Esophagus mucosa (tissue), 1 donor: Measurements from ENCODE around the gene DUSP5. TPM values are rescaled to one million over a fixed set of nuclear protein-coding genes. Genes with fewer than 3 reads are reported as not detected.
A peak's percentile ranks its signal among the peaks of the same experiment; 100 is the strongest.

Source experiments
- ATAC-seq: fragments of 200-7000 bp; cut with Tn5 transposase; one replicate; pipeline ENCODE4 v1.9.1; 2020
- total RNA-seq: library from RNA; stranded (reverse); gene quantifications from one replicate; pipeline ENCODE4 v1.2.4, GENCODE V29; 2023
- donor health status: DM: yes; HTN: yes; CAD: no.

Gene DUSP5
- total RNA-seq, 1 donor from 2014 or later = 26.8 TPM

DNA sequence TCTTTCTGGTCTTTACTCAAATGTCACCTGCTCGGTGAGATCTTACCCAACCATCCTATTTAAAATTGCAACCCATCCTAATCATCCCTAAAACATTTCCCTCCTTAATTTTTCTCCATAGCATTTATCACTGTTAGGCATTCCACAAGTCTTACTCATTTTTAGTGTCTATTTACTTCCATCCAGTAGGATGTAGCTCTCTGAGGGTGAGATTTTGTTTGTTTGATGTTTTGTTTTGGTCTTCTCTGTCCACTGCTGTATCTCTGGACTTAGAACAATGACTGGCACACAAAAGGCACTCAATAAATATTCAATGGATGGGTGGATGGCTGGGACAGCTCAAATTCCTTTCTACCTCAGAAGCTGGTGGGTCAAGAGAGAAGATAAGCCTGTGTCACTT, 15.8 kb upstream of the DUSP5 start:
- ATAC-seq = no peak

DNA sequence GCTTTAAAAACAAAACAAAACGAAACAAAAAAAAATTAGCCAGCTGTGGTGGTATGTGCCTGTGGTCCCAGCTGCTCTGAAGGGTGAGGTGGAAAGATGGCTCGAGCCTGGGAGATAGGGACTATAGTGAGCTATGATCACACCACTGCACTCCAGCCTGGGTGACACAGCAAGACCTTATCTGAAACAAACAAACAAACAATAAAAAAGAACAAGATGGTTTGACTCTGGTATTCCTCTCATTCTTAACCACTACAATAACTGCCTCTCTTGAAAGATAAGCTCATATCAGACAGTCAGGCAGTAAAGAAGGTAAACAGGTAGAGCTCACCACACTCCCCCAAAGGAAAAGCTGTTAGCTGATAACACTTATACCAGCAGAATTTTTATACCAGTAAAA, 14.1 kb upstream of the DUSP5 start:
- no peak for ATAC-seq

DNA sequence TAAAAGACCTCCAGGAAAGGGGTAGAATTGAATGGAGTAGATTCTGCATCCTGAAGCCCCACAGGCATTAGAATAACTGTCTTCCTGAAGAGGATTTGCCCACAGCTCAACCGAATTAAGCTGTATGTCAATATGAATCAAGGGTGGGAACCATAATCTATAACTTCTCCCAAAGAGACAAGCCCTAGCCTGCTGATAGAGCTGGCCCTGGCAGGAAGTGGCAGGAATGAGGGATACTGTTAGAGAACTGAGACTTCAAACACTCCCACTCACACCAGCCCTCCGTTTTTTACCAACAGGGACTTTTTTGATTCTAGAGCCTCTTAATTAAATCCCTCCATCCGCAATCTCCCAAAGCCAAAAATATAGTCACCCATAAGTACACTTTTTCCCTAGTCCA, 12.2 kb upstream of the DUSP5 start:
- ATAC-seq = no peak

DNA sequence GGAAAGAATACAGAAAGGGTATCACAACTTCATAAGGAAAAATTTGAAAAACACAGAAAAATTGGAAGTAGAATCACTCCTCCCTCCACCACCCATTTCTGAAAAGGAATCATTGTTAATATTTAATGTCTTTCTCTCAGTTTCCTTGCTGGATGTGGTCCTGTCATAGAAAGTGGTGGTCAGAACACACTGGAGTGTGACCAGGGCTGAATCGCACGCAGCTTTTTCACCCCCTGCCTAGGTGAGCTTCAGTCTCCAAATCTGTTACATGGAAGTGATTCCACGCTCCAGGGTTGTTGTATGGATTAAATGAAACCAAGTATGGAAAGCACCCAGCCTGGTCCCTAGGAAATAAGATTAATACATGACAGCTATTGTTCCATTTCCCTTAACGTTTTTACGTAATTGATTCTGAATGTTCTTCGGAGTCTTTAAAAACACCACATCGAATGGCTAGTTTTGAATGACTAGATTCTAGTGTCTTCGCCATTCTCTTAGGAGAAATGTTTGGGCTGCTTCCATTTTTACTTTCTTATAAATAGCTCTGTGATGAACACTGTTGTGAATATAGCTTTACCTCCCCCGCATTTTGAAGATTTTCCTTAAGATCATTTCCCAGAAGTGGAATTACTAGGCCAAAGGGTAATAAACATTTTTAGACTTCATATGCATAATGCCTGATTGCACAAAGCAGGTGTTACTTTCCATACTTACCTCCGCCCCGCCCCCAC, 10.9 kb upstream of the DUSP5 start:
- no peak for ATAC-seq

DNA sequence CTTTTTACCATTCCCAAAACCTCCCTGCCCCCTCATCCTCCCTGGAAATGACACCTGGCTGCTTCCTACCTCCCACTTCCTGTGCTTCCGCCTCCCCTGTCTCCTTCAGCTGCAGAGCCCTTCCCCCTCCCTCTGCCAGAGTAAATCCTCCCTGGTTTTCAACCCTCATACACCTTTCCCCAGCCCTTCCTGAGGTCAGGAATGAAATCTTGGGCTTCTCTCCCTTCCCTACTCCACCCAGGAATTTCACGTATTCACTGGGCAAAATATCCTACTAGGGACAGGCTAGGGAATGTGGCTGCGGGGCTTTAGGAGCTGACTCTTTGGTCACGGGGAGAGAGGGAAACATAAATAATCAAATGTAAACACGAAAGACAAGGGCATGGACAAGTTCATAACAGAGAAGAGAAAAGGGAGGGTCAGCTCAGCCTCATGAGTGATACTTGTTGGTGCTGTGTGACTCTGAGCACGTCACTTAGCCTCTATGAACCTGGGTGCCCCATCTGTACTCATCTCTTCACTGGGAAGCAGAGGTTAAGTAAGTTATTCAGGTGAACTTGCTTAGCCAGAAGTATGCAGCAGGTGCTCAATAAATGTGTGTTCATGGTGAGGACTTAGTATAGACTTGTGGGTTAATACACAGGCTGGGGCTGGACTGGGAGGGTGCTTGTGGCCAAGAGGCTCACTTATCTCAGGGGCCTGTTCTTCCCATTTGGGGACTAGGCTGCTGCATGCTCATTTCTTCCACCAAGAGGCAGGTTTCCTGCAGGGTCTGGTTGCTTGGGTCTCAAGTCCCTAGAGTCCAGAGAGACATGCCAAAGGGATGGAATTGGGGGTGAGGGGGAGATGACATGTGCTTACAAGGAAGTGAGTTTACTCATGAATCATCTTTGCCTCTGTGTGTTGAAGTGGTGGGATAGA, 10.0 kb upstream of the DUSP5 start:
- peak; percentile 78 for ATAC-seq

DNA sequence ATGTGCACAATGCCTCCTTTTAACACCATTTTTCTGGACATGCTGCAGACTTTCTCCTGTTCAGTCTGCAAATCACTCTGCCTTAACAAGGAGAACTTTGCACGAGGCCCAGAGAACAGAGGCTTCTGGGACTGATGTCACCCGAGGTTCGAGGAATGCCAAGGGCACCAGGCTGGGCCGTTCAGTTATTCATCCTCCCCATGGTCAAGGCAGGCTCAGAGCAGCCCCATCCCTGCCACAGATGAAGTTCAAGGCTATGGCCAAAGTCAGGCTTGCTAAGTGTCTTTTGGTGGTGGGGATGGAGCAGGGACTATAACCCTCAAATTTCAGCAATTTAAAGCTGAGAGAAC, 9.4 kb upstream of the DUSP5 start:
- no peak for ATAC-seq

DNA sequence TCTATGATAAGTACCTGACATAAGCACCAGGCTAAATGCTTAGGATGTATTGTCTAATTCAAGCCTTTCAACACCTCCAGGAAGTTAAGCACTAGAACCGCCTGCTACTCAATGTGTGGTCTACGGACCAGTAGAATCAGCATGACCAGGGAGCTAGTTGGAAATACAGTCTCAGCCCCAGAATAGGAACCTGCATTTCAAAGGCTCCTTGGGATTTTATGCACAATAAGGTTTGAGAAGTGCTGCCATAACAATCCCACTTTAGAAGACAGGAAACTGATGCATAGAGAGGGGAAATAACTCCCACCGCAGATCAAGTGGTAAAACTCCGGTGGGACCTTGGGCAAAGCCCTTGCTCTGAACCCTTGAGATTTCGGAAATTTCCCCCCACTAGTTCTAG, 8.8 kb upstream of the DUSP5 start:
- ATAC-seq = no peak

DNA sequence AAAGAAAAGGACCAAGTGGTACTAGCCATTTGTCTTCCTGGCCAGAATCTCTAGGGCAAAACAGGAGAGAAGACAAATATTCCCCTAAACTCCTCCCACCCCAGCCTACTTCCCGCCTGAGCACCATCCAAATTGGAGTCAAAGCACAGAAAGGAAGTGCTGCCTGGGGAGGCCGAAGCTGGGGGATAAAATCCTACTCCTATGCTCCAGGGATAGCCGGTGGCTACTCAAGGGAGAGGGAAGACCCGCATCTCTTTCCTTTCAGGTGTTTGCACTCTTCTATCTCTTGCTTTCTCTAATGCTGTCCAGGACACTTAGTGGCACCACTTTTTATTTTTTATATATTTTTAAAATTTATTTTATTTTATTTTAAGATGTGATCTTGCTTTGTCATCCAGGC, 7.1 kb upstream of the DUSP5 start:
- ATAC-seq = no peak

DNA sequence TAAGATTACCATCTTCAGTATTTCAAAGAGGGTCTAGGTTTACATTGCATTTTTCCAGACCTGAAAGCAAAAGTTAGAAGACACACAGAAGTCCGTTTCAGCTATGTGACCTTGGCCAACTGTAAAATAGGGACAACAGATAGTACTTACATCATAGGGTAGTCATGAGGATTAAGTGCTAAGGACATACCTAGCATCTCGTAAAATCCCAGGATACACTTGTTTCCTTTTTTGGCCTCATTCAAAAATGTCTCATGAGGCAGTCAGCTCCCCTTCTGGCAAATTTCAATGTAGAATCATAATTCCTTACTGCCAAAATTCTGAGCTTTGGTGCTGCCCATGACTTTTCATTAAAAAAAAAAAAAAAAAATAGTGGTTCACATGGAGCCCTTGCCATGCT, 6.4 kb upstream of the DUSP5 start:
- ATAC-seq = no peak

DNA sequence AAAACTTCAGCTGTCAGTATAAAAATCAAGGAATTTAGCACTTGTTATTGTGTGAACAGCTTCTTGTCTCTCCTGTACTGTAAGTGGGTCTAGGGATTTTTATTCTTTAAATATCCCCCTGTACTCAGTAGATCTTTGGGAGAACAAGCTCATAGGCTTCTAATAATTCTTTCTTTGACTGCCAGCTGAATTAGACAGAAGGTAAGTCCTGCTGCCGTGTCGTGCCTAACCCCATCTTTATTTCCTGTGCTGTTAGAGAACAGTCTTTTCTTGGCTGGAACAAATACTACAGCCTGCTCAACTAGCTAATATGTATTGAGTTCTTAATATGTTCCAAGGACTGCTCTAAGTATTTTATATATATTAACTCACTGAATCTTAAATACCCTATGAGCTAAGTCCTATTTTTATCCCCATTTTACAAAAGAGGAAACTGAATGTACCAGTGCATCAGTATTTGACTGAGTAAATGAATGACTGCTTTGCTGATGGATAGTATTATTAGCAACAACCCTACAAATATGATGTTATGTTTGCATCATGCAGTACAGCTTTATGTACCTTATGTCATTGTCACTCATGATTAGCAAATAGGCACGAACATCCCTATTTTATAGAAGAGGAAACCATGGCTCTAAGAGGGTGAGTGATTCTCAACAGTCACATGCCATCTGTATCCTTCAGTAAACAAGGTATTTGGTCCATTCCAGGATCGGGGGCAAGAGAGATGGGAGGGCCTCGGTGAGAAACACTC, 5.5 kb upstream of the DUSP5 start:
- ATAC-seq = no peak

DNA sequence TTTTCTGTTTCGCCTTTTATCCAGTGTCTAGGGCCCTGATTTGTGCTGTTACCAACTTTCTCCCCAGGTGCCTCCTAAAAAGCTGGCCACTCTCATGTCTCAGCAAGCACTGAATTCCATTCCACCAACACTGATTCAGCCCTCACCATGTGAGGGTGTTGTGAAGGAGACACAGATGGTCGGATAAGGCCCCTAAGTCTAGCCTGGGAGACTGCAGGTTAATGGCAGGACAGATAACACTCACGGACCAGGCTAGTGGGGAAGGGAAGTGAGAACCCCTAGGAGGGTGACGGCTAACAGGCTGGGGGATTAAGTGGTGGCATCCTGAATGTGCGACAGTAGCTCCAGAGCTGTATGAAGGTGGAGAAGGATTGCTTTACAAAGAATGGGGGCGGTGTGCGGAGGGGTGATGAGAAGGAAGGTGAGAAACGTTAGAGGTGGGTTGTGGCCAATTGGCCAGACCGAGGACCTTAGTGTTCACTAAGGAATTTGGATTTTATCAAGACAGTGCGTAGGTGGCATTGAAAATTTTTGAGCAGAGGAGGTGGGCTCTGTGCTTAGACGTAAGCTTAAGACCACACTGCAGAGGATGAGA, 3.8 kb upstream of the DUSP5 start:
- ATAC-seq = no peak

DNA sequence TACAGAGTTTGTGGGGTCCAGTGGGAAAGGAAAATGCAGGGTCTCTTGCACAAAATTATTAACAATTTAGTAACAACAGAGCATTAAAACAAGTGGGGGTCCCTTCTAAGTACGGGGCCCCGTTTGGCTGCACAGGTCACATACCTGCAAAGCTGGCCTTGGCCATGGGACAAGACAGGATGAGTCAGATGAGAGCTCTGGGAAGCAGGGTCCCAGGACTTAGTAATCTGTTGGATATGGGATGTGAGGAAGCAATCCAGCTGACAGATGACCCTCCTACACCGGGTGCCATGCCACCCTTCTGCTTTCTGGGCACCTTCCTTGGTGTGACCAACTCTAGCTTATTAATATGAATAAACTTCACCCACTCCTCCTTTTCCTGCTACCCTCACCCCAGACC, 3.2 kb upstream of the DUSP5 start:
- ATAC-seq = no peak

DNA sequence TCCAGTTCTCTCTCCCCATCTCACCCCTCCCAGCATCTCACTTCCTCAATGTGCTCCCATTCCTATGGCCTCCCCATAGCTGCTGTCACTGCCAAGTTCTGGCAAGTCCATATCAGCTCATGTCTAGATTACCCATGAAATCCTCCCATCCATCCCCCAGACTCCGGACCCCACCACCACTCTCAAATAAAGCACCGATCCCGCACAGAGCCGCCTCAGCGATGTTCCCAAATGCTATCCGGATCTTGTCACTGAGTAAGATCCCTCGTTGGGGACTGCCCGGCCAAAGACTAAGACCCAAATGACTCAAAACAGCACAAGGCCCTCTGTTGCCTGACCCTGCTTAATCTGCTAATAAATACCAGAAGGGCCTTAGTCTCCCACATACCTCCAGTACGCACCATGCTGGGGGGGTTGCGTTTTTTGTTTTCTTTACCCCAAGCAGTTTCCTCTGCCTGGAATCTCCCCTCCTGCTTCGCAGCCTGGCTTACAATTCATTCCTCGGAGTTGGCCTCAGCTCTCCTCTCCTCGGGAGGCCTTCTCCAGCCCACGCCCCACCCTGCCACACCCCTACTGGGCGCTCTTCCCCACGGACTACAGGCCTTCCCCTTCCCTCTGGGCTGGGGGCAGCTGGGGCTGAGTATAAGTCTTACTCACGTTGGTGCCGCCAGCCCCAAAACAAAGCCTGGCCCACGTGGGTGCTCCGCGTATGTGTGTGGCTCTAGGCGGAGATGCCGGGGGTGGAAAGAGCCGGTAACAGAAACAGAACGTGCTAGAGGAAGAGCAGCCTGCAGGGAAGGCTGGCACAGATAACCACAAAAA, 1.8 kb upstream of the DUSP5 start:
- peak; percentile 43 for ATAC-seq

DNA sequence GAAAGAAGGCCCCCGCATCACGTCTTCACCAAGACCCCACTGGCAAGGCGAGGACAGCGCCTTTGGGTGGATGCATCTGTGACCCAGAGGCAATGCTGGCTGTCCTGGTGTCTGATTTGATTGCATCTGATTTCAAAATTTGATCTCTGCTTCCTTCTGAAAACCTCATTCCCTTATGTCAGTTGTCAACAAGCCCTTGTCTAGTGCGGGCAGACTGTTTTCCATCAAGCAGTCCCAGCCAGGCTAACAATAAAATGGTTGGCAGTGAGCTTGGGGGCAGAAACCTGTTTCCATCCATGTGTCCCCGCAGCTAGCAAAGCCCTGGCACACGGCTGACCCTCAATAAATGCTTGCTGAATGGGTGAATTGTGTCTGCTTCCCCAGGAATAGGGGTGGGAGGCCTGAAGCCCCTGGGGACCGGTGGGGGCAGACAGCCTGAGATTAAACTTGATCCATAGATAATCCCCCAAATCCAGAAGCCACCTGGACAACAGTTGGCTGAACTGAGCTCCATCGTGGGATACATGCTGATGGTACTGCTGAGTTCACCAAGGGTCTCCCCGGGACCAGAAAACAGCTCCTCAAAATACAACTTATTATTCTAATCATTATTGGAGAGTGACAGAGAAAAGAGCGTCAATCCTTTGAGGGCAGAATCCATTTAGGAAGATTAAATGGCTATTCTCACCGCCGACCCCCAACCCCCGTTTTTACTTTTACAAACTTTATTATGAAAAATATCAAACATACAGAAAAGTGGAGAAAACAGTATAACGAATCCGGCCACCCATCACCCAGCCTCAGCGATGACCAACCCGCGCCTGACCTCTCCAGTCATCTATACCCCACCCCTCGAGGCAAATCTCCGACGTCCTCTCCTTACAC, 912 bp upstream of the DUSP5 start:
- ATAC-seq = no peak

DNA sequence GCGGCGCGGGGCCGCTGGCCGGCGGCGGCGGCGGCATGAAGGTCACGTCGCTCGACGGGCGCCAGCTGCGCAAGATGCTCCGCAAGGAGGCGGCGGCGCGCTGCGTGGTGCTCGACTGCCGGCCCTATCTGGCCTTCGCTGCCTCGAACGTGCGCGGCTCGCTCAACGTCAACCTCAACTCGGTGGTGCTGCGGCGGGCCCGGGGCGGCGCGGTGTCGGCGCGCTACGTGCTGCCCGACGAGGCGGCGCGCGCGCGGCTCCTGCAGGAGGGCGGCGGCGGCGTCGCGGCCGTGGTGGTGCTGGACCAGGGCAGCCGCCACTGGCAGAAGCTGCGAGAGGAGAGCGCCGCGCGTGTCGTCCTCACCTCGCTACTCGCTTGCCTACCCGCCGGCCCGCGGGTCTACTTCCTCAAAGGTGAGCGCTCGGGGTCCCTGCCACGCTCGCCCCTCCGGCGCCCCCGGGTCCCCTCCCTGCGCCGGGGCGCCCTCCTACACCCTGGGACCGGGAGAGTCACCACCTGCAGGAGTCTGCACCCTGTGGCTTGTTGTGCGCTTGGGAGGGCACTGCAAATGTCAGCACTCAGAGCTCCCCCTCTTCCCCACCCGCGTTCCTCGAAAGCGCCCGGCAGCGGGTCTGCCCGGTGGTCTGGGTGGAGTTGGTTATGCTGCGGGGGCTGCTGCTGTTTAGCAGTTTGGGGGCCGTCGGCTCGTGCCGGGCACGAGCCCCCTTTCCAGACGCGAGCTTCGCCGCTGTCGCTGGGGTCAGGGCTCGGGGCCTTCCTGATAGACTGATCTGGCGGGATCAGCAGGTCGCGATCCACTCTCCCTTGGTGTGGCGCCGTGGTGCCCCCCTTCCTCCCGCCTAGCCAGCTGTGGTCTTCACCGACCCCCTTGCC, 627 bp downstream of the DUSP5 start:
- peak; percentile 6 for ATAC-seq

DNA sequence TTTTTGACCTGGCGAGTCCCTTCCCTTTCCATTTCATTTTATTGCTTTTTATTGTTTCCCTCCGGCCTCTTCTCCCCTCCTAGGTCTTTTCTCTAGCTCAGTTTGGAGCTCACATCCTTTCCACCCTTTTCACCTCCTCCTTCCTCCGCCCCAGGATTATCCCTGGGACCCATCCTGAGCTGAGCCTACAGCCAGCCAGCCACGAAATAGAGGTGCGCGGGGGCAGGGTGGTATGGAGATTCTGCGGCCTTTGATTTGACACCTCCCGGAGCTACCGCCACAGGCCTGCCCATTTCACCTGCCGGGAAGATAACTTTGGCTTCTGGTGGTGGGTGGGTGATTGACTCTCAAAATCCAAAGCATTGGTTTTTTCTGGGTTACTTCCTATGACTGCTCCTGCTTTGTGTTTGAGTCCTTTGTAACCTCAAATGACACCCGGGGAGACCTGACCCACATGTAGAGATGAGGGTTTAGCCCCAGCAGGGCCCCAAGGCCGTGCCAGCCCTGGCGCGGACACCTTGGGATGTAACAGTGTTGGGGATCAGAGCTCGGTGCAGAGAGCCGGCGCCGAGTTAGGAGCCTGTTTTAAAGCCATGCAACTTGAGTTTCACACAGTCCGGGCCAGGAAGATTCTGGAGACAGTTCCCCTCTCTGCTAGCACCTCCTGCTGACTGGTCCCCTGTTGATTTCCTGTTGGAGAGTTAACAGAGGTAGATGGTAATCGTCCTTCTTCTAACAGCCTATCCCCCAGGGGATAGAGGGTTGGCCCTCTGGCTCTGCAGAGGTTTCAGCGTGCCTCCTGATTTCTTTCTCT, 1.5 kb downstream of the DUSP5 start:
- no peak for ATAC-seq

DNA sequence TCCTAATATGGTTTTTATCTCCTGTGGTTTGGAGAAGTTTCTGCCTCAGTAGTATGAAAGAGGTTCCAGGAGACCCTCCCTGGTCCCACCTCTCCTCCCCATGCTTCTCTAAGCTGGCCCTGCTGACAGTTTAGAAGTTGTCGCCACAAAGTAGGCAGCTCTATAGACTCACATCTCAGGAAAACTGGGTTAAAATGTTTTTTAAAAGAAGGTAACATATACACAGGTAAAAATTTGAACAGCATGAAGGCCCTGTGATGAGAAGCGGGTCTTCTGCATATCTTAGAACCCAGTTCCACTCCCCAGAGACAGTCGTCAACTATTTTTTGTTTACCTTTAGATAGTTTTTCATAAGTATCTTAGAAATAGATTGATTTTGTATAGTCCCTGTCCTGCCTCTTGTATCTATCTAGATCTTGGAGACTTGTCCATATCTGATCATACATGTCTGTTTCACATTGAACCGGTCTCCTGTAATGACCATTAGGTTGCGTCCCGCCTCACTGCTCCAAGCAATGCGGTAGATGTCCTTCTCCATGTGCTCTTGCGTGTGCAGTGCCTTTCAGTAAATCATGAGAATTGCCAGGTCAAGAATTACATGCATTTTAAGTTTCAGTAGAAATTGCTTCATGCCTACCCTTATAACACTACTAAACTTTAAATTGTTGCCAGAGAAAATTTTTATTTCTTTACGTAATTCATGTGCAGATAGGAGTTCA, 2.2 kb downstream of the DUSP5 start:
- no peak for ATAC-seq

DNA sequence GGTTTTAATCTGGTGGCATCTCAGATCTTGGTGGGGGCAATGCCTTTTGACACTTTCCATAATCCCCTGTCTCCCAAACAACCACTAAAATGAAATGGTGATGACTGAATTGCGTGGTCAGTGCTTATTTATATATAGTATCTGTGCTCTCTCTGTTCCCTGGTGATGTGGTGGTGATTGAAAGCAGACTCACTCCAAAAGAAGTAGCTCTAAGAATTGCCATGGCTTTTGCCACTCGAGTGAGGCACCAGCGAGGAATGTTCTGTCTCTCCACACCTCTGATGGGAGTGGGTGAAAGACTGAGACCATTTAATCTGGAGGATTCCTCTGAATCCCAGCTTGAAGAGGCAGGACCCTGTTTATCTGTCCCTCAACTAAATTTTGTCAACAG, 2.8 kb downstream of the DUSP5 start:
- no peak for ATAC-seq
